OCI-LY3 (cell line): ENCODE results near the gene RASL12.

Experiments
- EZH2phosphoT487 ChIP-seq: fragments of 200-600 bp; shearing (Covaris generic); IDR thresholded peaks from 2 replicates; pipeline ENCODE4 v1.6.1; 2018; ENCODE audit warnings: antibody characterized with exemption, mixed run types, low read depth
- TF ChIP-seq, protein P1 (sequence below): fragments of 200-600, 300-600 bp; sonication (generic); IDR thresholded peaks from 2 replicates; pipeline ENCODE4 v1.5.1; 2014; ENCODE audit warnings: antibody characterized with exemption, low read length, low read depth

DNA sequence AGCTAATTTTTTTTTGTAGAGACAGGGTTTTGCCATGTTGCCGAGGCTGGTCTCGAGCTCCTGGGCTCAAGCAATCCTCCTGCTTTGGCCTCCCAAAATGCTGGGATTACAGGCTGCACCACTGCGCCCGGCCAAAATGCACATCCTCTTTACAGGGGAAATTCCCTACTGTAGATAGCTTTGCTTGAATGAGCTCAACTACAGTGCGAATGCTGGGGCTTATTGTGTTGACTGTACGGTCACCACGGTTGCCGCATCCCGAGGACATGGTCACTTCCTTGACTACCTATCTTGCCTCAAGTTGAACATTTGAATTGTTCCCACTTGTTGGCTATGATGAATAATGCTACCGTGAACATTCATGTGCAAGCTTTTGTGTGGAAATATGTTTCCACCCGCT, 33.1 kb downstream of the RASL12 start:
- TF ChIP-seq, protein P1, sequence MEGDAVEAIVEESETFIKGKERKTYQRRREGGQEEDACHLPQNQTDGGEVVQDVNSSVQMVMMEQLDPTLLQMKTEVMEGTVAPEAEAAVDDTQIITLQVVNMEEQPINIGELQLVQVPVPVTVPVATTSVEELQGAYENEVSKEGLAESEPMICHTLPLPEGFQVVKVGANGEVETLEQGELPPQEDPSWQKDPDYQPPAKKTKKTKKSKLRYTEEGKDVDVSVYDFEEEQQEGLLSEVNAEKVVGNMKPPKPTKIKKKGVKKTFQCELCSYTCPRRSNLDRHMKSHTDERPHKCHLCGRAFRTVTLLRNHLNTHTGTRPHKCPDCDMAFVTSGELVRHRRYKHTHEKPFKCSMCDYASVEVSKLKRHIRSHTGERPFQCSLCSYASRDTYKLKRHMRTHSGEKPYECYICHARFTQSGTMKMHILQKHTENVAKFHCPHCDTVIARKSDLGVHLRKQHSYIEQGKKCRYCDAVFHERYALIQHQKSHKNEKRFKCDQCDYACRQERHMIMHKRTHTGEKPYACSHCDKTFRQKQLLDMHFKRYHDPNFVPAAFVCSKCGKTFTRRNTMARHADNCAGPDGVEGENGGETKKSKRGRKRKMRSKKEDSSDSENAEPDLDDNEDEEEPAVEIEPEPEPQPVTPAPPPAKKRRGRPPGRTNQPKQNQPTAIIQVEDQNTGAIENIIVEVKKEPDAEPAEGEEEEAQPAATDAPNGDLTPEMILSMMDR, result no peak
- TF ChIP-seq EZH2phosphoT487, result no peak
